ENCODE measurements around the gene KCNK13. TPM values are rescaled to one million over a fixed set of nuclear protein-coding genes. Genes with fewer than 3 reads are reported as not detected.
"Not testable (repeated sequence)": the region's sequence is repeated elsewhere in the genome, so short reads cannot be mapped to it uniquely, and the experiment has no call there.

KCNK13 gene
- total RNA-seq, 1 experiment from 2014 or later = 0.25 TPM

DNA sequence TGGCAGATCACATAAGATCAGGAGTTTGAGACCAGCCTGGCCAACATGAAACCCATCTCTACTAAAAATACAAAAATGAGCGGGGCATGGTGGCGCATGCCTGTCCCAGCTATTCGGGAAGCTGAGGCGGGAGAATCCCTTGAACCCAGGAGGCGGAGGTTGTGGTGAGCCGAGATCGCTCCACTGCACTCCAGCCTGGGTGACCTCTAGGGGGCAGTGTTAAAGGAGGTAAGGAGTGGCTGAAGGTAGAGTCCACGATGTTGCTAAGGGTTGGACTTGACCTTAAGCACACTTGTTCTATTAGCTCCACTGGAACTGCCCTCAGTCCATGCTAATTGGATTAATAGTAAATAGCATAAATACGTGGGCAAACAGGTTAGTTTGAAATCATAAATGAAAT is 132.1 kb downstream of the KCNK13 start:
- no peak for DNase-seq (ENCODE audit: low read depth)

DNA sequence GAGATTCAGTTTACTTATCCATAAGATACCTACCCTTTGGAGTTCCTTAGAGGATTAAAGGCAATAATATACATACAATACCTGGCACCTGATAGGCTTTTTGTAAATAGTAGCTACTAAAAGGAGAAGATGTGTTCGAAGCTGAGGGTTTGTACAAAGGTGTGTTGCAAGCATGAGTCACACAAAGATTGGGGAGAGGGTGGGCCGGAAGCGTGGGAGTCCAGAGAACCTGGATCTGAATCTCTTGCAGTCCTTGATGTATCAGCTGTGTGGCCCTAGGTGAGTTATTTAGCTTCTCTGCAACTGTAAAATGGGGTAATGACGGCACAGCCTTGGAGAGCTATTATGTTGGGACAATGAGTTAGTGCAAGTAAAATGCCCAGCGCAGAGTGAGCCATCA is 132.9 kb downstream of the KCNK13 start:
- DNase-seq (ENCODE audit: low read depth) = no peak

GRCh38 chr14:90198541-90199060 is 136.8 kb downstream of the KCNK13 start:
- no peak for DNase-seq (ENCODE audit: low read depth)

GRCh38 chr14:90200546-90200945 is 138.8 kb downstream of the KCNK13 start:
- DNase-seq (ENCODE audit: low read depth) = not testable (repeated sequence)

- DNase-seq (ENCODE audit: low read depth) = no peak
Observed at GRCh38 chr14:90201344-90201743, 139.6 kb downstream of the KCNK13 start.

DNA sequence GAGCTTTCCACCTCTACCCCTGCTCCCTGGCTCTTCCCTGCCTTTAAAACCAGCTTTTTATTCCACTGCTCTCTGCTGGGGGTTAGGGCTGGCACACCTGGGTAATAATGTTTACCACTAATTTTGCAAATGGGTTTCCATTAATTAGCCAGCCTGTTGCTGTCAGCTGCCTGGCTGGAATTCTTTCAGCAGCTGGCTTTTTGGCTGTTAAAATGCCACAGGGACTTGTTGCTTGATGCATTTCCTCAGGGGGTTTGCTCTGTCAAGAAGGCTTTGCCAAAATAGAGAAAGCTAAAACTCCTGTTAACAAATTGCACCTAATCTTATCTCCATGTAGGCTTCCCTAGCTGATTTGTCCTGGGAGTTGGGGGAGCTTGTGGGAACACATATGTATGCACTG is 142.7 kb downstream of the KCNK13 start:
- no peak for DNase-seq (ENCODE audit: low read depth)

GRCh38 chr14:90213099-90213748 is 151.4 kb downstream of the KCNK13 start:
- DNase-seq (ENCODE audit: low read depth) = no peak

DNA sequence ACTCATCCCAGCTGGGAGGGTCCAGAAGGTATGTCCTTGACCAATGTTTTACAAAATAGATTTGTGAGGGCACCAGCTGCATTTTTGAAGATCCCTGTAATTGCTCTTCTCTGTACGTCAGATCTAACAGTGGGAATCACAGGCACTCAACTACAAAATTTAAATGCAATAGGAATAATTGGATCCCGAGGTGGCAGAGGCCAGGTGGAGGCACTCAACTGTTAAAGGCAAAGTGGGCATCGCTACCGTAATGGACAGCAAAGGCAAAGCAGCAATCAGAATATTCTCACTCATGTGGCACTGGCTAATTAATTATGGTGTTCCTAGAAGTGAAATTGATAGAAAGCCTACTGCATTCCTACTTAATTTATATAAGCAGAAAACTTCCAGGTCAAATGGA is 166.7 kb downstream of the KCNK13 start:
- no peak for DNase-seq (ENCODE audit: low read depth)

- not testable (repeated sequence) for DNase-seq (ENCODE audit: low read depth)
Observed at GRCh38 chr14:90229942-90230341, 168.1 kb downstream of the KCNK13 start.

Other genes with a start within 250 kb of the KCNK13 start
- gene EFCAB11, start 107.3 kb upstream of the KCNK13 start, total RNA-seq (2014; rRNA removed; shearing (Covaris generic)) = 11.9 and 27.0 TPM in 2 replicates
- 28.0 and 34.8 TPM in 2 replicates for gene TDP1, start 106.1 kb upstream of the KCNK13 start, total RNA-seq (2014; rRNA removed; shearing (Covaris generic))
- 161 and 233 TPM in 2 replicates for gene PSMC1, start 194.6 kb downstream of the KCNK13 start, total RNA-seq (2014; rRNA removed; shearing (Covaris generic))